HEK293 (cell line): ENCODE measurements around the gene DSG2.

Experiments used
- EGR2 ChIP-seq: fragments of 450-650 bp; formaldehyde crosslinking; IDR thresholded peaks from 2 replicates; pipeline ENCODE4 v1.5.1; 2016; ENCODE audit warnings: low read depth, missing biosample characterization, missing genetic modification characterization
- GLI2 ChIP-seq: fragments of 450-650 bp; formaldehyde crosslinking; IDR thresholded peaks from 2 replicates; pipeline ENCODE4; 2017; ENCODE audit warnings: missing biosample characterization, missing genetic modification characterization, low read depth, borderline replicate concordance
- GLI4 ChIP-seq: fragments of 450-650 bp; formaldehyde crosslinking; IDR thresholded peaks from 2 replicates; pipeline ENCODE4 v1.5.1; 2016; ENCODE audit warnings: missing biosample characterization, missing genetic modification characterization
- KLF16 ChIP-seq: fragments of 450-650 bp; formaldehyde crosslinking; IDR thresholded peaks from 2 replicates; pipeline ENCODE4 v1.5.1; 2017; ENCODE audit warnings: missing biosample characterization, missing genetic modification characterization
- KLF9 ChIP-seq: fragments of 450-650 bp; formaldehyde crosslinking; IDR thresholded peaks from 2 replicates; pipeline ENCODE4 v1.5.1; 2016; ENCODE audit warnings: missing biosample characterization, missing genetic modification characterization, low read depth
- MZF1 ChIP-seq: fragments of 450-650 bp; formaldehyde crosslinking; IDR thresholded peaks from 2 replicates; pipeline ENCODE4 v1.5.1; 2017; ENCODE audit warnings: missing biosample characterization, missing genetic modification characterization, borderline replicate concordance
- SP2 ChIP-seq: fragments of 450-650 bp; formaldehyde crosslinking; IDR thresholded peaks from 2 replicates; pipeline ENCODE4 v1.5.1; 2016; ENCODE audit warnings: missing biosample characterization, missing genetic modification characterization
- SP7 ChIP-seq: fragments of 450-650 bp; formaldehyde crosslinking; IDR thresholded peaks from 2 replicates; pipeline ENCODE4 v1.5.1; 2016; ENCODE audit warnings: missing biosample characterization, missing genetic modification characterization
- ZFP3 ChIP-seq: fragments of 450-650 bp; formaldehyde crosslinking; IDR thresholded peaks from 2 replicates; pipeline ENCODE4 v1.5.1; 2016; ENCODE audit warnings: low read depth, missing biosample characterization, missing genetic modification characterization
- ZFP37 ChIP-seq: fragments of 450-650 bp; formaldehyde crosslinking; IDR thresholded peaks from 2 replicates; pipeline ENCODE4 v1.5.1; 2016; ENCODE audit warnings: missing biosample characterization, missing genetic modification characterization
- ZNF10 ChIP-seq: fragments of 450-650 bp; formaldehyde crosslinking; IDR thresholded peaks from 2 replicates; pipeline ENCODE4 v1.5.1; 2017; ENCODE audit warnings: missing biosample characterization, missing genetic modification characterization
- ZNF132 ChIP-seq: fragments of 450-650 bp; formaldehyde crosslinking; IDR thresholded peaks from 2 replicates; pipeline ENCODE4 v1.5.1; 2017; ENCODE audit warnings: missing biosample characterization, missing genetic modification characterization, borderline replicate concordance
- ZNF2 ChIP-seq: fragments of 450-650 bp; formaldehyde crosslinking; IDR thresholded peaks from 2 replicates; pipeline ENCODE4 v1.5.1; 2016; ENCODE audit warnings: missing biosample characterization, missing genetic modification characterization
- ZNF223 ChIP-seq: fragments of 450-650 bp; formaldehyde crosslinking; IDR thresholded peaks from 2 replicates; pipeline ENCODE4 v1.5.1; 2016; ENCODE audit warnings: missing biosample characterization, missing genetic modification characterization
- ZNF350 ChIP-seq: fragments of 450-650 bp; formaldehyde crosslinking; IDR thresholded peaks from 2 replicates; pipeline ENCODE4 v1.5.0; 2017; ENCODE audit warnings: missing biosample characterization, mild to moderate bottlenecking, missing genetic modification characterization
- ZNF423 ChIP-seq: fragments of 450-650 bp; formaldehyde crosslinking; IDR thresholded peaks from 2 replicates; pipeline ENCODE4 v1.5.1; 2016; ENCODE audit warnings: missing biosample characterization, missing genetic modification characterization
- ZNF426 ChIP-seq: fragments of 450-650 bp; formaldehyde crosslinking; IDR thresholded peaks from 2 replicates; pipeline ENCODE4 v1.5.1; 2017; ENCODE audit warnings: missing biosample characterization, missing genetic modification characterization, mild to moderate bottlenecking, inconsistent platforms, moderate library complexity
- ZNF501 ChIP-seq: fragments of 450-650 bp; formaldehyde crosslinking; IDR thresholded peaks from 2 replicates; pipeline ENCODE4 v1.5.1; 2016; ENCODE audit warnings: missing biosample characterization, missing genetic modification characterization
- ZNF623 ChIP-seq: fragments of 450-650 bp; formaldehyde crosslinking; IDR thresholded peaks from 2 replicates; pipeline ENCODE4 v1.5.1; 2016; ENCODE audit warnings: missing biosample characterization, missing genetic modification characterization
- ZNF747 ChIP-seq: fragments of 450-650 bp; formaldehyde crosslinking; IDR thresholded peaks from 2 replicates; pipeline ENCODE4 v1.5.1; 2016; ENCODE audit warnings: missing biosample characterization, missing genetic modification characterization
- ZNF791 ChIP-seq: fragments of 450-650 bp; formaldehyde crosslinking; IDR thresholded peaks from 2 replicates; pipeline ENCODE4 v1.5.1; 2016; ENCODE audit warnings: missing biosample characterization, missing genetic modification characterization
- TF ChIP-seq, protein P1 (sequence below): fragments of 450-650 bp; formaldehyde crosslinking; conservative IDR thresholded peaks from 2 replicates; pipeline ENCODE4 v1.5.1; 2016; ENCODE audit warnings: low read depth, missing biosample characterization, missing genetic modification characterization
- TF ChIP-seq, protein P2 (sequence below): fragments of 450-650 bp; formaldehyde crosslinking; IDR thresholded peaks from 2 replicates; pipeline ENCODE4 v1.5.1; 2017; ENCODE audit warnings: missing biosample characterization, missing genetic modification characterization
- TF ChIP-seq, protein P3 (sequence below): fragments of 450-650 bp; formaldehyde crosslinking; IDR thresholded peaks from 2 replicates; pipeline ENCODE4 v1.5.1; 2017; ENCODE audit warnings: missing biosample characterization, missing genetic modification characterization
- TF ChIP-seq, protein P4 (sequence below): fragments of 450-650 bp; formaldehyde crosslinking; IDR thresholded peaks from 2 replicates; pipeline ENCODE4 v1.5.1; 2016; ENCODE audit warnings: missing biosample characterization, missing genetic modification characterization

The DSG2 gene

DNA sequence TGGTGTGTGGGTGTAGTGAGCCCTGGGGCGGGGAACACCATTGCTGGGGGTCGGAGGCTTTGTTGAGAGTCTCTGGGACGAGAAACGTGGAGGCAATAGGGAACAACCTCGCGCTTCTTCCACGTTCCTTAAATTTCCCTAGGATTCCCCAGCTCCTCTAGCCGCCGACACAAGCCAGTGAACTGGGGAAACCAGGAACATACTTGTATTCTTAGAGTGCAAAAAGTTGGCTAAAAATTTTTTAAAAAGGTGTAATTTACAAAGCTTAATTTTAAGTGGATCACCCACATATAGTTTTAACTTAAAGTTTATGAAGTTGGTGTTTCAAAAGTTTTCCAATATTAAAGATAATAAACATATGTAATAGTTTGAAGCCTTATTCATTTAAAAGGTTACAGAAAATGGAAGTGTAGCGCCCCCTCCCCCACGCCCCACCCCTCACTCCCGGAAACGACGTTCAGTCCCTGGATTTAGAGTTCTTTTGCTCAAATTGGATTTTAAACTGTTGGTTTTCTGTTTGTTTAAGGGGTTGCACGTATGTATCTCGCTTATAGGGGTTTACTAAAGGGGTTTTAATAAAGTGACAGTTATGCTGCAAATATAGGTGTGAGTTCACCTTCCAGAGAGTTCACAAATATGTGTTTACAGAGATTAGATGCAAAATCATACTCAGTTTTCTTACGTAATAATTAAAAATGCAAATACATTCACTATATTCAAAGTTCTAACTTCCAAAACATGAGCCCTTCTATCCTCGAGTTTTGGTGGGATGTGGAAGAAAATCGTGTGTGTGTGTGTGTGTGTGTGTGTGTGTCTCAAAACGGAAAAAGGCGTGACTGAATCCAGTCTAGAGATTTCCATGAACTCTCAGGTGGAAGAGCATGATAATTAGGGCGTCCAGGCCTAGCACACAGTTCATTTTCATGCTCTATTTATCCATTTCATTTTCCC is 872 bp downstream of the DSG2 start (continued):
- TF ChIP-seq, protein P1, sequence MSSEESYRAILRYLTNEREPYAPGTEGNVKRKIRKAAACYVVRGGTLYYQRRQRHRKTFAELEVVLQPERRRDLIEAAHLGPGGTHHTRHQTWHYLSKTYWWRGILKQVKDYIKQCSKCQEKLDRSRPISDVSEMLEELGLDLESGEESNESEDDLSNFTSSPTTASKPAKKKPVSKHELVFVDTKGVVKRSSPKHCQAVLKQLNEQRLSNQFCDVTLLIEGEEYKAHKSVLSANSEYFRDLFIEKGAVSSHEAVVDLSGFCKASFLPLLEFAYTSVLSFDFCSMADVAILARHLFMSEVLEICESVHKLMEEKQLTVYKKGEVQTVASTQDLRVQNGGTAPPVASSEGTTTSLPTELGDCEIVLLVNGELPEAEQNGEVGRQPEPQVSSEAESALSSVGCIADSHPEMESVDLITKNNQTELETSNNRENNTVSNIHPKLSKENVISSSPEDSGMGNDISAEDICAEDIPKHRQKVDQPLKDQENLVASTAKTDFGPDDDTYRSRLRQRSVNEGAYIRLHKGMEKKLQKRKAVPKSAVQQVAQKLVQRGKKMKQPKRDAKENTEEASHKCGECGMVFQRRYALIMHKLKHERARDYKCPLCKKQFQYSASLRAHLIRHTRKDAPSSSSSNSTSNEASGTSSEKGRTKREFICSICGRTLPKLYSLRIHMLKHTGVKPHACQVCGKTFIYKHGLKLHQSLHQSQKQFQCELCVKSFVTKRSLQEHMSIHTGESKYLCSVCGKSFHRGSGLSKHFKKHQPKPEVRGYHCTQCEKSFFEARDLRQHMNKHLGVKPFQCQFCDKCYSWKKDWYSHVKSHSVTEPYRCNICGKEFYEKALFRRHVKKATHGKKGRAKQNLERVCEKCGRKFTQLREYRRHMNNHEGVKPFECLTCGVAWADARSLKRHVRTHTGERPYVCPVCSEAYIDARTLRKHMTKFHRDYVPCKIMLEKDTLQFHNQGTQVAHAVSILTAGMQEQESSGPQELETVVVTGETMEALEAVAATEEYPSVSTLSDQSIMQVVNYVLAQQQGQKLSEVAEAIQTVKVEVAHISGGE (tag by site-specific recombination) = no peak
- TF ChIP-seq ZNF426 = no peak
- TF ChIP-seq ZFP37 (tag by site-specific recombination) = no peak
- TF ChIP-seq ZNF2 (tag by site-specific recombination) = no peak
- TF ChIP-seq ZNF747 = no peak
- TF ChIP-seq KLF16 (tag by site-specific recombination) = 0 out of 2 replicates have a peak, but pooled peaks have one; percentile 23
- TF ChIP-seq, protein P2, sequence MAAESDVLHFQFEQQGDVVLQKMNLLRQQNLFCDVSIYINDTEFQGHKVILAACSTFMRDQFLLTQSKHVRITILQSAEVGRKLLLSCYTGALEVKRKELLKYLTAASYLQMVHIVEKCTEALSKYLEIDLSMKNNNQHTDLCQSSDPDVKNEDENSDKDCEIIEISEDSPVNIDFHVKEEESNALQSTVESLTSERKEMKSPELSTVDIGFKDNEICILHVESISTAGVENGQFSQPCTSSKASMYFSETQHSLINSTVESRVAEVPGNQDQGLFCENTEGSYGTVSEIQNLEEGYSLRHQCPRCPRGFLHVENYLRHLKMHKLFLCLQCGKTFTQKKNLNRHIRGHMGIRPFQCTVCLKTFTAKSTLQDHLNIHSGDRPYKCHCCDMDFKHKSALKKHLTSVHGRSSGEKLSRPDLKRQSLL (tag by site-specific recombination) = no peak
- no peak for TF ChIP-seq ZNF223 (tag by site-specific recombination)
- TF ChIP-seq, protein P3, sequence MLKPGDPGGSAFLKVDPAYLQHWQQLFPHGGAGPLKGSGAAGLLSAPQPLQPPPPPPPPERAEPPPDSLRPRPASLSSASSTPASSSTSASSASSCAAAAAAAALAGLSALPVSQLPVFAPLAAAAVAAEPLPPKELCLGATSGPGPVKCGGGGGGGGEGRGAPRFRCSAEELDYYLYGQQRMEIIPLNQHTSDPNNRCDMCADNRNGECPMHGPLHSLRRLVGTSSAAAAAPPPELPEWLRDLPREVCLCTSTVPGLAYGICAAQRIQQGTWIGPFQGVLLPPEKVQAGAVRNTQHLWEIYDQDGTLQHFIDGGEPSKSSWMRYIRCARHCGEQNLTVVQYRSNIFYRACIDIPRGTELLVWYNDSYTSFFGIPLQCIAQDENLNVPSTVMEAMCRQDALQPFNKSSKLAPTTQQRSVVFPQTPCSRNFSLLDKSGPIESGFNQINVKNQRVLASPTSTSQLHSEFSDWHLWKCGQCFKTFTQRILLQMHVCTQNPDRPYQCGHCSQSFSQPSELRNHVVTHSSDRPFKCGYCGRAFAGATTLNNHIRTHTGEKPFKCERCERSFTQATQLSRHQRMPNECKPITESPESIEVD (tag by site-specific recombination) = no peak
- peak; percentile 61 for TF ChIP-seq KLF9
- no peak for TF ChIP-seq ZNF623 (tag by site-specific recombination)
- no peak for TF ChIP-seq ZNF350 (tag by site-specific recombination)
- TF ChIP-seq, protein P4, sequence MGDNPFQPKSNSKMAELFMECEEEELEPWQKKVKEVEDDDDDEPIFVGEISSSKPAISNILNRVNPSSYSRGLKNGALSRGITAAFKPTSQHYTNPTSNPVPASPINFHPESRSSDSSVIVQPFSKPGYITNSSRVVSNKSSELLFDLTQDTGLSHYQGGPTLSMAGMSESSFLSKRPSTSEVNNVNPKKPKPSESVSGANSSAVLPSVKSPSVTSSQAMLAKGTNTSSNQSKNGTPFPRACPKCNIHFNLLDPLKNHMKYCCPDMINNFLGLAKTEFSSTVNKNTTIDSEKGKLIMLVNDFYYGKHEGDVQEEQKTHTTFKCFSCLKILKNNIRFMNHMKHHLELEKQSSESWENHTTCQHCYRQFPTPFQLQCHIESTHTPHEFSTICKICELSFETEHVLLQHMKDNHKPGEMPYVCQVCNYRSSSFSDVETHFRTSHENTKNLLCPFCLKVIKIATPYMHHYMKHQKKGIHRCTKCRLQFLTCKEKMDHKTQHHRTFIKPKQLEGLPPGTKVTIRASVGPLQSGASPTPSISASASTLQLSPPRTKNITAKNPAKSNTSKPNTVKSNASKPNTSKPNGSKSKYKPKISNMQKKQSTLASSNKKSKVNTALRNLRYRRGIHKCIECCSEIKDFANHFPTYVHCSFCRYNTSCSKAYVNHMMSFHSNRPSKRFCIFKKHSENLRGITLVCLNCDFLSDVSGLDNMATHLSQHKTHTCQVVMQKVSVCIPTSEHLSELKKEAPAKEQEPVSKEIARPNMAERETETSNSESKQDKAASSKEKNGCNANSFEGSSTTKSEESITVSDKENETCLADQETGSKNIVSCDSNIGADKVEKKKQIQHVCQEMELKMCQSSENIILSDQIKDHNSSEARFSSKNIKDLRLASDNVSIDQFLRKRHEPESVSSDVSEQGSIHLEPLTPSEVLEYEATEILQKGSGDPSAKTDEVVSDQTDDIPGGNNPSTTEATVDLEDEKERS (tag by site-specific recombination) = no peak
- no peak for TF ChIP-seq GLI4 (tag by site-specific recombination)
- TF ChIP-seq ZNF791 (tag by site-specific recombination) = no peak
- no peak for TF ChIP-seq SP7 (tag by site-specific recombination)
- TF ChIP-seq ZNF501 (tag by site-specific recombination) = 0 out of 2 replicates have a peak, but pooled peaks have one; percentile 16
- no peak for TF ChIP-seq ZFP3 (tag by site-specific recombination)
- TF ChIP-seq GLI2 (tag by site-specific recombination) = no peak
- no peak for TF ChIP-seq ZNF10
- no peak for TF ChIP-seq SP2 (tag by site-specific recombination)
- TF ChIP-seq ZNF423 (tag by site-specific recombination) = no peak
- peak; percentile 49; the same call in 1 of the 2 replicates for TF ChIP-seq EGR2 (tag by site-specific recombination)
- TF ChIP-seq ZNF132 (tag by site-specific recombination) = no peak
- TF ChIP-seq MZF1 (tag by site-specific recombination) = no peak
- TF ChIP-seq, all 188 proteins: peak for 17
